SK-N-SH (cell line): ENCODE measurements around the gene LINS1. TPM values are rescaled to one million over a fixed set of nuclear protein-coding genes. Genes with fewer than 3 reads are reported as not detected.

Source experiments
- CTCF ChIA-PET: fragments of 300-600, 350-600 bp; formaldehyde crosslinking; extraction: SDS; loops from one replicate; lab custom pipeline; 2021; lab: Yijun Ruan, JAX
- POLR2A ChIA-PET: fragments of 350-600 bp; sonication (Branson Sonifier 250); formaldehyde crosslinking; extraction: SDS; loops from one replicate; lab custom pipeline; 2020; ENCODE audit warnings: antibody characterized with exemption, inconsistent platforms; lab: Yijun Ruan, JAX
- DNase-seq: peaks from one replicate; pipeline ENCODE4 v3.0.0; 2012
- H2AFZ ChIP-seq: fragments of 200-600 bp; sonication (generic); 2 replicates; pipeline ENCODE4 v1.8.1; 2016; ENCODE audit warnings: antibody characterized with exemption, mild to moderate bottlenecking, low read depth
- H3F3A ChIP-seq: fragments of 200-600 bp; sonication (generic); replicated peaks from 2 replicates; pipeline ENCODE3; 2016; ENCODE audit warnings: antibody characterized with exemption, mild to moderate bottlenecking; ENCODE audit not compliant: insufficient read depth
- H3K27ac ChIP-seq, 2 experiments: fragments of 200-500 bp in 1 of 2; fragments of 200-600 bp in 1 of 2; sonication (Bioruptor generic) in 1 of 2; sonication (generic), shearing (Covaris generic) in 1 of 2; 2 replicates each; pipeline versions ENCODE4 v1.5.1 to v1.6.1; 2014 to 2016; ENCODE audit warnings: low read depth in 2 of 2, inconsistent platforms in 1 of 2, low read length in 1 of 2, mild to moderate bottlenecking in 1 of 2, mixed read lengths in 1 of 2
- H3K27me3 ChIP-seq: fragments of 200-600 bp; sonication (generic), shearing (Covaris generic); 2 replicates; pipeline ENCODE4 v1.6.1; 2016; ENCODE audit warnings: mixed run types; ENCODE audit not compliant: insufficient read depth
- H3K36me3 ChIP-seq, 2 experiments: fragments of 200-500 bp in 1 of 2; fragments of 200-600 bp in 1 of 2; sonication (Bioruptor generic) in 1 of 2; sonication (generic) in 1 of 2; replicated peaks in 1 of 2; 2 replicates each; pipeline versions ENCODE3 to v1.5.1; 2014 to 2016; ENCODE audit warnings: low read length in 1 of 2, mild to moderate bottlenecking in 1 of 2; ENCODE audit not compliant: insufficient read depth in 2 of 2, control insufficient read depth in 1 of 2
- H3K4me1 ChIP-seq, 2 experiments: fragments of 200-500 bp in 1 of 2; fragments of 200-600 bp in 1 of 2; sonication (Bioruptor generic) in 1 of 2; sonication (generic), shearing (Covaris generic) in 1 of 2; 2 replicates each; pipeline versions ENCODE4 v1.5.1 to v1.6.1; 2014 to 2016; ENCODE audit warnings: low read depth in 1 of 2, low read length in 1 of 2, mixed run types in 1 of 2; ENCODE audit not compliant: insufficient read depth in 2 of 2, control insufficient read depth in 1 of 2
- H3K4me2 ChIP-seq: fragments of 200-600 bp; sonication (generic), shearing (Covaris generic); 2 replicates; pipeline ENCODE4 v1.6.1; 2017; ENCODE audit warnings: mixed run types
- H3K4me3 ChIP-seq, 2 experiments: fragments of 200-500 bp in 1 of 2; fragments of 200-600 bp in 1 of 2; sonication (Bioruptor generic) in 1 of 2; sonication (generic), shearing (Covaris generic) in 1 of 2; 2 replicates each; pipeline versions ENCODE4 v1.5.1 to v1.8.1; 2014 to 2016; ENCODE audit warnings: low read depth in 2 of 2, inconsistent platforms in 1 of 2, low read length in 1 of 2, mild to moderate bottlenecking in 1 of 2, mixed read lengths in 1 of 2, moderate library complexity in 1 of 2
- H3K79me2 ChIP-seq: fragments of 200-600 bp; sonication (generic); 2 replicates; pipeline ENCODE4 v1.8.1; 2017; ENCODE audit warnings: mild to moderate bottlenecking; ENCODE audit not compliant: insufficient read depth
- H3K9ac ChIP-seq: fragments of 200-600 bp; sonication (generic); 2 replicates; pipeline ENCODE4 v1.6.1; 2017; ENCODE audit warnings: mixed run types
- H3K9me2 ChIP-seq: fragments of 200-600 bp; sonication (generic); 2 replicates; pipeline ENCODE4 v1.6.1; 2017; ENCODE audit warnings: mixed run types
- H3K9me3 ChIP-seq: fragments of 200-600 bp; sonication (generic); 2 replicates; pipeline ENCODE4 v1.6.1; 2017; ENCODE audit warnings: mixed run types, mild to moderate bottlenecking, moderate library complexity
- H4K20me1 ChIP-seq: fragments of 200-600 bp; sonication (generic); 2 replicates; pipeline ENCODE4 v1.6.1; 2017; ENCODE audit warnings: mild to moderate bottlenecking, mixed run types; ENCODE audit not compliant: insufficient read depth
- ELF1 ChIP-seq: IDR thresholded peaks from 2 replicates; pipeline ENCODE4 v1.4.0; 2012
- FOSL2 ChIP-seq: IDR thresholded peaks from 2 replicates; pipeline ENCODE4 v1.4.0; 2012; ENCODE audit warnings: low read depth, mild to moderate bottlenecking, moderate library complexity, borderline replicate concordance
- FOXJ3 ChIP-seq: sonication (generic); formaldehyde crosslinking; IDR thresholded peaks from 2 replicates; pipeline ENCODE4 v1.5.1; 2020; ENCODE audit warnings: mild to moderate bottlenecking, missing genetic modification reagents
- GABPA ChIP-seq: IDR thresholded peaks from 2 replicates; pipeline ENCODE4 v1.4.0; 2012; ENCODE audit warnings: low read depth, mild to moderate bottlenecking
- JUND ChIP-seq: IDR thresholded peaks from 2 replicates; pipeline ENCODE4 v1.4.0; 2012
- MEF2A ChIP-seq: IDR thresholded peaks from 2 replicates; pipeline ENCODE4 v1.4.0; 2012; ENCODE audit warnings: low read depth, borderline replicate concordance
- PBX3 ChIP-seq: IDR thresholded peaks from 2 replicates; pipeline ENCODE4; 2012
- RAD21 ChIP-seq: IDR thresholded peaks from 2 replicates; pipeline ENCODE4 v1.6.1; 2012; ENCODE audit warnings: mild to moderate bottlenecking, low read length
- RCOR1 ChIP-seq: fragments of 150-350 bp; IDR thresholded peaks from 2 replicates; pipeline ENCODE4 v1.6.1; 2017; ENCODE audit warnings: antibody characterized with exemption, low read length
- RFX5 ChIP-seq: IDR thresholded peaks from 2 replicates; pipeline ENCODE4 v1.6.1; 2012; ENCODE audit warnings: mild to moderate bottlenecking, improper control_type of control experiment, low read length
- RXRA ChIP-seq: IDR thresholded peaks from 2 replicates; pipeline ENCODE4 v1.4.0; 2012; ENCODE audit warnings: low read depth, mild to moderate bottlenecking, borderline replicate concordance
- USF1 ChIP-seq: IDR thresholded peaks from 2 replicates; pipeline ENCODE4 v1.4.0; 2012; ENCODE audit warnings: low read depth, borderline replicate concordance
- USF2 ChIP-seq: fragments of 150-350 bp; IDR thresholded peaks from 2 replicates; pipeline ENCODE4 v1.6.1; 2017; ENCODE audit warnings: antibody characterized with exemption, low read length, low read depth, borderline replicate concordance
- YY1 ChIP-seq: IDR thresholded peaks from 2 replicates; pipeline ENCODE4 v1.4.0; 2012; ENCODE audit warnings: low read depth, mild to moderate bottlenecking
- ZBTB33 ChIP-seq: IDR thresholded peaks from 2 replicates; pipeline ENCODE4 v1.4.0; 2012; ENCODE audit warnings: low read depth, borderline replicate concordance
- WGBS: methylation state at CpG from one replicate; pipeline ENCODE4 v1.1.6; 2017; ENCODE audit warnings: low lambda C conversion rate; 5-methylcytosine and 5-hydroxymethylcytosine counted together
- polyA plus RNA-seq, 3 experiments: library from polyadenylated mRNA; depleted of rRNA; stranded (reverse); fragments of >200 nt; gene quantifications; 2 replicates each; pipeline ENCODE4 v1.2.3, GENCODE V29; 2012

The LINS1 gene
- polyA plus RNA-seq, 1 of the 3 experiments (the other 2 are of a cell fraction) = 5.0 TPM

- no peaks in the 10 kb centered on the region for H3K9me2 ChIP-seq
- H2AFZ ChIP-seq = no peak overlapping the region
- 67% methylated on average over 2 of the region's 2 CpGs for WGBS
- H3K4me2 ChIP-seq = no peak overlapping the region
- no peaks in the 10 kb centered on the region for H3K79me2 ChIP-seq
- no peak overlapping the region for H3K9ac ChIP-seq
- no peaks in the 10 kb centered on the region for H3K4me1 ChIP-seq
- H4K20me1 ChIP-seq = no peaks in the 10 kb centered on the region
- no peaks in the 10 kb centered on the region for H3K36me3 ChIP-seq
- no peaks in the 10 kb centered on the region for H3K9me3 ChIP-seq
- no peak for TF ChIP-seq GABPA
- TF ChIP-seq YY1 = no peak
- TF ChIP-seq JUND = no peak
- no peak for TF ChIP-seq MEF2A
- no peak for TF ChIP-seq RAD21
- H3F3A ChIP-seq = no peaks in the 10 kb centered on the region
- ChIA-PET POLR2A (no interaction called here), CTCF (interaction anchor here (1.3 kb wide), 1 partner anchor 13 kb away, joined by 4 read pairs; no protein-coding TSS in a partner anchor)
- no peak overlapping the region for H3K4me3 ChIP-seq
- H3K27me3 ChIP-seq = no peaks in the 10 kb centered on the region
- no peak overlapping the region for H3K27ac ChIP-seq
- no peak for DNase-seq
These were observed 42.7 kb downstream of the LINS1 start for GRCh38 chr15:100559330-100559729.

GRCh38 chr15:100558771-100559254, 43.2 kb downstream of the LINS1 start:
- Histone ChIP-seq H3K9me2 (no peaks in the 10 kb centered on the region), H3K27me3 (no peaks in the 10 kb centered on the region), H3F3A (no peaks in the 10 kb centered on the region), H3K4me1 (no peaks in the 10 kb centered on the region), H3K36me3 (no peaks in the 10 kb centered on the region), H3K79me2 (no peaks in the 10 kb centered on the region), H3K27ac (no peak overlapping the region), H3K4me3 (no peak overlapping the region), H2AFZ (no peak overlapping the region), H4K20me1 (no peaks in the 10 kb centered on the region), H3K9ac (no peak overlapping the region), H3K4me2 (no peak overlapping the region), H3K9me3 (no peaks in the 10 kb centered on the region)
- POLR2A ChIA-PET = no interaction called here
- DNase-seq = no peak
- CTCF ChIA-PET = no interaction called here
- WGBS = 95% methylated on average over 27 of the region's 50 CpGs
- TF ChIP-seq FOXJ3 (CRISPR knock-in tag) (no peak), RFX5 (no peak), ZBTB33 (no peak), USF1 (no peak)

- WGBS = 80% methylated on average over 16 of the region's 16 CpGs
- no peak for DNase-seq
- H3K9me3 ChIP-seq = no peaks in the 10 kb centered on the region
- no peak overlapping the region for H3K9ac ChIP-seq
- no peak overlapping the region for H3K4me2 ChIP-seq
- CTCF ChIA-PET = interaction anchor here (0.8 kb wide), 1 partner anchor 19 kb away, joined by 3 read pairs; no protein-coding TSS in a partner anchor
- POLR2A ChIA-PET = no interaction called here
- no peak overlapping the region for H2AFZ ChIP-seq
- H4K20me1 ChIP-seq = no peaks in the 10 kb centered on the region
- H3K4me1 ChIP-seq = no peaks in the 10 kb centered on the region
- no peaks in the 10 kb centered on the region for H3F3A ChIP-seq
- no peaks in the 10 kb centered on the region for H3K79me2 ChIP-seq
- no peaks in the 10 kb centered on the region for H3K9me2 ChIP-seq
- no peak overlapping the region for H3K4me3 ChIP-seq
- no peaks in the 10 kb centered on the region for H3K36me3 ChIP-seq
- no peaks in the 10 kb centered on the region for H3K27me3 ChIP-seq
- H3K27ac ChIP-seq = no peak overlapping the region
- TF ChIP-seq ELF1 (no peak), RCOR1 (no peak), FOSL2 (no peak), PBX3 (no peak), JUND (no peak), USF2 (no peak), RXRA (no peak)
These were observed 48.5 kb downstream of the LINS1 start for GRCh38 chr15:100553468-100553867.
